ENCODE measurements around the gene COL5A3.

DNA sequence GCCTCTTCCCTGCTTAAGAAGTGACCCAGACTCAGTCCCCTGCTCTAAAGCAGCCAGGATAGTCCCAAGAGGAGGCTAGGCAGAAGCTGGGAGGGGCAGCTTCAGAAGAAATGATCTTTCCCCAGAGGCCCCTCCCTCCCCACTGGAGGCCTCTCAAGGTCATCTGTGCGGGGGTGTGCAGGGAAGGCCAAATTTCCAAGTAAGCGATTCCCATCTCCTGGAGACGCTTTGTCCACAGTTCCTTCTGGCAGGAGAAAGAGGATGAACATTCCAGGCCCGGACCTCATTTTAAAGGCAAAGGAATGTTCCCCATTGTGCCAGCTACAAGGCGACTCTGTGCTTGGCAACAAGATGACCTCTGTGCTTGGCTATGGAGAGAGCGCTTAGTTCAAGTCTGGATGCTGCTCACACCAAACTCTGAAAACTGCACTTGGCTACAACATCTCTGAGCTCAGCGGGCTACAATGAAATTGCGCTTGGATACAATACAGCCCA lies 23.5 kb downstream of the COL5A3 start:
- TF ChIP-seq, protein P1, sequence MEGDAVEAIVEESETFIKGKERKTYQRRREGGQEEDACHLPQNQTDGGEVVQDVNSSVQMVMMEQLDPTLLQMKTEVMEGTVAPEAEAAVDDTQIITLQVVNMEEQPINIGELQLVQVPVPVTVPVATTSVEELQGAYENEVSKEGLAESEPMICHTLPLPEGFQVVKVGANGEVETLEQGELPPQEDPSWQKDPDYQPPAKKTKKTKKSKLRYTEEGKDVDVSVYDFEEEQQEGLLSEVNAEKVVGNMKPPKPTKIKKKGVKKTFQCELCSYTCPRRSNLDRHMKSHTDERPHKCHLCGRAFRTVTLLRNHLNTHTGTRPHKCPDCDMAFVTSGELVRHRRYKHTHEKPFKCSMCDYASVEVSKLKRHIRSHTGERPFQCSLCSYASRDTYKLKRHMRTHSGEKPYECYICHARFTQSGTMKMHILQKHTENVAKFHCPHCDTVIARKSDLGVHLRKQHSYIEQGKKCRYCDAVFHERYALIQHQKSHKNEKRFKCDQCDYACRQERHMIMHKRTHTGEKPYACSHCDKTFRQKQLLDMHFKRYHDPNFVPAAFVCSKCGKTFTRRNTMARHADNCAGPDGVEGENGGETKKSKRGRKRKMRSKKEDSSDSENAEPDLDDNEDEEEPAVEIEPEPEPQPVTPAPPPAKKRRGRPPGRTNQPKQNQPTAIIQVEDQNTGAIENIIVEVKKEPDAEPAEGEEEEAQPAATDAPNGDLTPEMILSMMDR (IDR thresholded peaks at IDR 0.05; ENCODE audit: low read length), result no peak
- no peak for TF ChIP-seq EZH2 (IDR thresholded peaks at IDR 0.05; ENCODE audit: borderline replicate concordance, low read length)
